ENCODE data around the gene CCL8. TPM values are rescaled to one million over a fixed set of nuclear protein-coding genes. Genes with fewer than 3 reads are reported as not detected.

CCL8 gene
- polyA plus RNA-seq, 1 of the 3 experiments (the other 2 are of a cell fraction) = not detected

- no peaks in the 10 kb centered on the region for H4K20me1 ChIP-seq (ENCODE audit: insufficient read depth)
- no peak overlapping the region for H3K4me3 ChIP-seq (ENCODE audit: low read depth in 2 of 2, low read length in 1 of 2)
- 61% methylated on average over 6 of the region's 6 CpGs for WGBS (ENCODE audit: low lambda C conversion rate)
- no peaks in the 10 kb centered on the region for H3K9me2 ChIP-seq
- no peaks in the 10 kb centered on the region for H3K4me1 ChIP-seq (ENCODE audit: control insufficient read depth in 1 of 2, insufficient read depth in 2 of 2, low read depth in 1 of 2, low read length in 1 of 2)
- no peak overlapping the region for H3K9ac ChIP-seq
- no peak for DNase-seq
- no peaks in the 10 kb centered on the region for H3K9me3 ChIP-seq
- no peak for TF ChIP-seq TCF12 (IDR thresholded peaks at IDR 0.05)
- TF ChIP-seq IRF3 (IDR thresholded peaks at IDR 0.05; ENCODE audit: low read depth, low read length) = no peak
- TF ChIP-seq, protein P1, sequence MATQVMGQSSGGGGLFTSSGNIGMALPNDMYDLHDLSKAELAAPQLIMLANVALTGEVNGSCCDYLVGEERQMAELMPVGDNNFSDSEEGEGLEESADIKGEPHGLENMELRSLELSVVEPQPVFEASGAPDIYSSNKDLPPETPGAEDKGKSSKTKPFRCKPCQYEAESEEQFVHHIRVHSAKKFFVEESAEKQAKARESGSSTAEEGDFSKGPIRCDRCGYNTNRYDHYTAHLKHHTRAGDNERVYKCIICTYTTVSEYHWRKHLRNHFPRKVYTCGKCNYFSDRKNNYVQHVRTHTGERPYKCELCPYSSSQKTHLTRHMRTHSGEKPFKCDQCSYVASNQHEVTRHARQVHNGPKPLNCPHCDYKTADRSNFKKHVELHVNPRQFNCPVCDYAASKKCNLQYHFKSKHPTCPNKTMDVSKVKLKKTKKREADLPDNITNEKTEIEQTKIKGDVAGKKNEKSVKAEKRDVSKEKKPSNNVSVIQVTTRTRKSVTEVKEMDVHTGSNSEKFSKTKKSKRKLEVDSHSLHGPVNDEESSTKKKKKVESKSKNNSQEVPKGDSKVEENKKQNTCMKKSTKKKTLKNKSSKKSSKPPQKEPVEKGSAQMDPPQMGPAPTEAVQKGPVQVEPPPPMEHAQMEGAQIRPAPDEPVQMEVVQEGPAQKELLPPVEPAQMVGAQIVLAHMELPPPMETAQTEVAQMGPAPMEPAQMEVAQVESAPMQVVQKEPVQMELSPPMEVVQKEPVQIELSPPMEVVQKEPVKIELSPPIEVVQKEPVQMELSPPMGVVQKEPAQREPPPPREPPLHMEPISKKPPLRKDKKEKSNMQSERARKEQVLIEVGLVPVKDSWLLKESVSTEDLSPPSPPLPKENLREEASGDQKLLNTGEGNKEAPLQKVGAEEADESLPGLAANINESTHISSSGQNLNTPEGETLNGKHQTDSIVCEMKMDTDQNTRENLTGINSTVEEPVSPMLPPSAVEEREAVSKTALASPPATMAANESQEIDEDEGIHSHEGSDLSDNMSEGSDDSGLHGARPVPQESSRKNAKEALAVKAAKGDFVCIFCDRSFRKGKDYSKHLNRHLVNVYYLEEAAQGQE (IDR thresholded peaks at IDR 0.05; ENCODE audit: low read depth, low read length) = no peak
- no peak for TF ChIP-seq ELF1 (IDR thresholded peaks at IDR 0.05)
- no peak for TF ChIP-seq FOXJ3 (CRISPR knock-in tag; IDR thresholded peaks at IDR 0.05)
- no peak for TF ChIP-seq FOSL2 (IDR thresholded peaks at IDR 0.05; ENCODE audit: borderline replicate concordance, low read depth)
- TF ChIP-seq RAD21 (IDR thresholded peaks at IDR 0.05; ENCODE audit: low read length) = no peak
- TF ChIP-seq SMC3 (IDR thresholded peaks at IDR 0.05; ENCODE audit: low read depth, low read length) = no peak
- no peak for TF ChIP-seq RXRA (IDR thresholded peaks at IDR 0.05; ENCODE audit: borderline replicate concordance, low read depth)
- TF ChIP-seq POLR2AphosphoS5 (IDR thresholded peaks at IDR 0.05; ENCODE audit: low read depth, low read length) = no peak
- no peak for TF ChIP-seq JUND (IDR thresholded peaks at IDR 0.05)
- no peak for TF ChIP-seq MEF2A (IDR thresholded peaks at IDR 0.05; ENCODE audit: borderline replicate concordance, low read depth)
- no peak for TF ChIP-seq TAF1 (IDR thresholded peaks at IDR 0.05; ENCODE audit: borderline replicate concordance, low read depth, low read length)
- H3F3A ChIP-seq (replicated peaks; ENCODE audit: insufficient read depth) = no peaks in the 10 kb centered on the region
- no peaks in the 10 kb centered on the region; the same call in 1 of the 2 replicates for H3K27me3 ChIP-seq (ENCODE audit: insufficient read depth)
- H3K36me3 ChIP-seq (replicated peaks in 1 of 2; ENCODE audit: control insufficient read depth in 1 of 2, insufficient read depth in 2 of 2, low read length in 1 of 2) = no peaks in the 10 kb centered on the region
- CTCF ChIA-PET = no interaction called here
- no peaks in the 10 kb centered on the region for H3K79me2 ChIP-seq (ENCODE audit: insufficient read depth)
- no peak overlapping the region for H3K27ac ChIP-seq (ENCODE audit: low read depth in 2 of 2, low read length in 1 of 2)
- H3K4me2 ChIP-seq = no peak overlapping the region
- POLR2A ChIA-PET = no interaction called here
- no peak overlapping the region for H2AFZ ChIP-seq (ENCODE audit: low read depth)
Measured at GRCh38 chr17:34283571-34283970, 35.7 kb upstream of the CCL8 start.

GRCh38 chr17:34285286-34285792 lies 33.9 kb upstream of the CCL8 start, which contains the start of gene CCL11:
Gene CCL11, plus strand, starts transcription at chr17:34285742. Its CDS starts 67 bp downstream, at chr17:34285809.
- H3K4me3 ChIP-seq (ENCODE audit: low read depth in 2 of 2, low read length in 1 of 2) = no peak within 1 kb of the TSS
- no peak for DNase-seq
- H3K9ac ChIP-seq = no peak within 1 kb of the TSS
- no peaks in the 10 kb centered on the region for H3K79me2 ChIP-seq (ENCODE audit: insufficient read depth)
- CTCF ChIA-PET = interaction anchor here (0.5 to 3.5 kb wide), 2 partner anchors 42 to 76 kb away, joined by 3 to 22 read pairs; no protein-coding TSS in a partner anchor
- POLR2A ChIA-PET = no interaction called here
- no peaks in the 10 kb centered on the region for H3K36me3 ChIP-seq (replicated peaks in 1 of 2; ENCODE audit: control insufficient read depth in 1 of 2, insufficient read depth in 2 of 2, low read length in 1 of 2)
- H3F3A ChIP-seq (replicated peaks; ENCODE audit: insufficient read depth) = no peaks in the 10 kb centered on the region
- H3K9me3 ChIP-seq = no peaks in the 10 kb centered on the region
- no peak within 1 kb of the TSS for H3K4me2 ChIP-seq
- no peaks in the 10 kb centered on the region for H3K9me2 ChIP-seq
- WGBS (ENCODE audit: low lambda C conversion rate) = 10% methylated on average over 4 of the region's 4 CpGs
- H3K27me3 ChIP-seq (ENCODE audit: insufficient read depth) = no peaks in the 10 kb centered on the region; the same call in 1 of the 2 replicates
- H4K20me1 ChIP-seq (ENCODE audit: insufficient read depth) = no peaks in the 10 kb centered on the region
- H3K4me1 ChIP-seq (ENCODE audit: control insufficient read depth in 1 of 2, insufficient read depth in 2 of 2, low read depth in 1 of 2, low read length in 1 of 2) = no peaks in the 10 kb centered on the region
- no peak within 1 kb of the TSS for H3K27ac ChIP-seq (ENCODE audit: low read depth in 2 of 2, low read length in 1 of 2)
- H2AFZ ChIP-seq (ENCODE audit: low read depth) = no peak within 1 kb of the TSS
- TF ChIP-seq RFX5 (IDR thresholded peaks at IDR 0.05; ENCODE audit: low read length) (no peak), GABPA (IDR thresholded peaks at IDR 0.05; ENCODE audit: low read depth) (no peak), MAX (IDR thresholded peaks at IDR 0.05; ENCODE audit: low read depth) (no peak), SIN3A (IDR thresholded peaks at IDR 0.05; ENCODE audit: borderline replicate concordance, low read depth, low read length) (no peak), MEF2A (IDR thresholded peaks at IDR 0.05; ENCODE audit: borderline replicate concordance, low read depth) (no peak), TEAD4 (IDR thresholded peaks at IDR 0.05; ENCODE audit: borderline replicate concordance, insufficient read depth) (no peak), JUND (IDR thresholded peaks at IDR 0.05) (no peak), GATA2 (CRISPR knock-in tag; IDR thresholded peaks at IDR 0.05) (no peak), RXRA (IDR thresholded peaks at IDR 0.05; ENCODE audit: borderline replicate concordance, low read depth) (no peak), CHD2 (IDR thresholded peaks at IDR 0.05; ENCODE audit: low read length, partially characterized antibody) (no peak), IRF3 (IDR thresholded peaks at IDR 0.05; ENCODE audit: low read depth, low read length) (no peak), YY1 (IDR thresholded peaks at IDR 0.05; ENCODE audit: low read depth) (no peak), USF1 (IDR thresholded peaks at IDR 0.05; ENCODE audit: borderline replicate concordance, low read depth) (no peak)

All from SK-N-SH (cell line).